Natural killer cell (primary cell): Measurements from ENCODE around the gene ACSM2A. TPM values are rescaled to one million over a fixed set of nuclear protein-coding genes. Genes with fewer than 3 reads are reported as not detected.
"Not testable (repeated sequence)": the region's sequence is repeated elsewhere in the genome, so short reads cannot be mapped to it uniquely, and the experiment has no call there.

ENCODE experiments used
- ATAC-seq, 3 donors: fragments of 150-1000 bp in 2 of 3; fragments of 200-7000 bp in 1 of 3; cut with Tn5 transposase; 1 replicate in 1 of 3; 2 replicates in 2 of 3; pipeline ENCODE4 v1.10.0; 2021; ENCODE audit warnings: mild to moderate bottlenecking in 2 of 3, moderate library complexity in 2 of 3
- DNase-seq, 2 donors: peaks; one replicate each; pipeline versions ENCODE4 v3.0.0 to v3.0.0-alpha.2; 2013 to 2021; ENCODE audit warnings: mixed read lengths in 1 of 2
- H3K27ac ChIP-seq: one replicate; pipeline ENCODE4 v1.5.1; 2013; ENCODE audit warnings: mild to moderate bottlenecking, low read length
- H3K27me3 ChIP-seq: one replicate; pipeline ENCODE4 v1.6.1; 2013; ENCODE audit warnings: low read length; ENCODE audit not compliant: control insufficient read depth, insufficient read depth
- H3K36me3 ChIP-seq: one replicate; pipeline ENCODE4 v1.6.1; 2013; ENCODE audit warnings: low read length; ENCODE audit not compliant: control insufficient read depth, insufficient read depth
- H3K4me1 ChIP-seq: one replicate; pipeline ENCODE4 v1.6.1; 2013; ENCODE audit warnings: low read length; ENCODE audit not compliant: control insufficient read depth, insufficient read depth
- H3K4me3 ChIP-seq: one replicate; pipeline ENCODE4 v1.5.1; 2013; ENCODE audit warnings: low read length
- H3K9me3 ChIP-seq: one replicate; pipeline ENCODE4 v1.6.1; 2013; ENCODE audit warnings: low read length; ENCODE audit not compliant: control insufficient read depth, insufficient read depth
- H3K27ac Mint-ChIP-seq, 2 donors: one replicate each; pipeline ENCODE4 v1.8.0; 2022; ENCODE audit warnings: mild to moderate bottlenecking in 2 of 2, mixed read lengths in 2 of 2, moderate library complexity in 1 of 2
- H3K27me3 Mint-ChIP-seq, 2 donors: one replicate each; pipeline ENCODE4 v1.8.0; 2022; ENCODE audit warnings: low read depth in 2 of 2, mixed read lengths in 2 of 2
- H3K36me3 Mint-ChIP-seq: one replicate; pipeline ENCODE4 v1.8.0; 2022; ENCODE audit warnings: mixed read lengths
- H3K4me1 Mint-ChIP-seq, 2 donors: one replicate each; pipeline ENCODE4 v1.8.0; 2022; ENCODE audit warnings: mixed read lengths in 2 of 2
- H3K4me3 Mint-ChIP-seq: one replicate; pipeline ENCODE4 v1.8.0; 2022; ENCODE audit warnings: mild to moderate bottlenecking, moderate library complexity, mixed read lengths
- H3K9me3 Mint-ChIP-seq, 2 donors: one replicate each; pipeline ENCODE4 v1.8.0; 2022; ENCODE audit warnings: mixed read lengths in 2 of 2
- WGBS: methylation state at CpG from one replicate; pipeline ENCODE4 v1.1.7; 2013; ENCODE audit warnings: missing lambda C conversion rate; ENCODE audit not compliant: insufficient coverage; 5-methylcytosine and 5-hydroxymethylcytosine counted together
- intact Hi-C: fragments of 100-400 bp; cut with micrococcal nuclease; formaldehyde crosslinking; loops from one replicate; pipeline ENCODE4 v1.14.2; 2022
- total RNA-seq, 4 donors: library from RNA; stranded (reverse); fragments of 120-200 nt in 1 of 4; gene quantifications; one replicate each; pipeline versions ENCODE4 v1.2.3 to v1.2.4, GENCODE V29; 2013 to 2022
- TF ChIP-seq, protein P1 (sequence below): fragments of 200-600 bp; IDR thresholded peaks from one replicate; pipeline ENCODE4 v1.8.0; 2022; ENCODE audit warnings: antibody characterized with exemption

ACSM2A gene
- total RNA-seq, 3 donors from 2014 or later (not counting 1 experiment from before 2014, with no cell fraction given) = not detected

DNA sequence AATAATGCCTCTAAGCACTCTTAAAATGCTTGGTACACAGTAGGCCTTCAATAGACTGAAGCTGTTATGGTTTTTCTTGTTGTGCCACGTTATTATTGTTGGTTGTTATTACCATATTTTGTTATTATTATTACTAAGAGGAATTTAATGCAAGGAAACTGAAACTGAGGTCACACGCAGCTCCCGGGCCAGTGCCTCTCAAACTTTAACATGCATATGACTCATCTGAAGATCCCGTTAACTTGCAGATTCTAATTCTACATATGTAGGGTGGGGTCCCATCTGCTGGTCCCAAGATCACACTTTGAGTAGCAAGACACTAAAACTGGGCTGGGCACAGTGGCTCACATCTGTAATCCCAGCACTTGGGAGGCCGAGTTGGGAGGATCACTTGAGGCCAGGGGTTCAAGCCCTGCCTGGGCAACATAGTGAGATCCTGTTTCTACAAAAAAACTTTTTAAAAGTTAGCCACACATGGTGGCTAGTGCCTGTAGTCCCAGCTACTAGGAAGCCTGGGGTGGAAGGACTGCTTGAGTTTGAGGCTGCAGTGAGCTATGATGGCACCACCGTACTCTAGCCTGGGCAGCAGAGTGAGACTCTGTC is 41.1 kb upstream of the ACSM2A start:
- Mint-ChIP-seq H3K27ac (no peak overlapping the region), H3K27me3 (peaks cover 4 to 8% of the 10 kb centered on the region in 2 donors), H3K4me1 (no peaks in the 10 kb centered on the region), H3K4me3 (no peak overlapping the region), H3K9me3 (no peaks in the 10 kb centered on the region), H3K36me3 (no peaks in the 10 kb centered on the region)
- H3K9me3 ChIP-seq = no peaks in the 10 kb centered on the region
- no peak overlapping the region for H3K4me3 ChIP-seq
- no peaks in the 10 kb centered on the region for H3K36me3 ChIP-seq
- intact Hi-C loops = no loop called here
- DNase-seq (no peak), ATAC-seq (no peak)
- H3K27ac ChIP-seq = no peak overlapping the region
- TF ChIP-seq, protein P1, sequence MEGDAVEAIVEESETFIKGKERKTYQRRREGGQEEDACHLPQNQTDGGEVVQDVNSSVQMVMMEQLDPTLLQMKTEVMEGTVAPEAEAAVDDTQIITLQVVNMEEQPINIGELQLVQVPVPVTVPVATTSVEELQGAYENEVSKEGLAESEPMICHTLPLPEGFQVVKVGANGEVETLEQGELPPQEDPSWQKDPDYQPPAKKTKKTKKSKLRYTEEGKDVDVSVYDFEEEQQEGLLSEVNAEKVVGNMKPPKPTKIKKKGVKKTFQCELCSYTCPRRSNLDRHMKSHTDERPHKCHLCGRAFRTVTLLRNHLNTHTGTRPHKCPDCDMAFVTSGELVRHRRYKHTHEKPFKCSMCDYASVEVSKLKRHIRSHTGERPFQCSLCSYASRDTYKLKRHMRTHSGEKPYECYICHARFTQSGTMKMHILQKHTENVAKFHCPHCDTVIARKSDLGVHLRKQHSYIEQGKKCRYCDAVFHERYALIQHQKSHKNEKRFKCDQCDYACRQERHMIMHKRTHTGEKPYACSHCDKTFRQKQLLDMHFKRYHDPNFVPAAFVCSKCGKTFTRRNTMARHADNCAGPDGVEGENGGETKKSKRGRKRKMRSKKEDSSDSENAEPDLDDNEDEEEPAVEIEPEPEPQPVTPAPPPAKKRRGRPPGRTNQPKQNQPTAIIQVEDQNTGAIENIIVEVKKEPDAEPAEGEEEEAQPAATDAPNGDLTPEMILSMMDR = no peak
- H3K4me1 ChIP-seq = peaks cover 3% of the 10 kb centered on the region
- H3K27me3 ChIP-seq = no peaks in the 10 kb centered on the region
- WGBS = 42% methylated on average over 4 of the region's 6 CpGs

GRCh38 chr16:20411055-20411454 is 40.3 kb upstream of the ACSM2A start:
- Mint-ChIP-seq H3K27ac (no peak overlapping the region), H3K4me1 (no peaks in the 10 kb centered on the region), H3K4me3 (no peak overlapping the region), H3K9me3 (no peaks in the 10 kb centered on the region), H3K36me3 (no peaks in the 10 kb centered on the region), H3K27me3 (peaks cover 7 to 8% of the 10 kb centered on the region in 2 donors)
- intact Hi-C loops = no loop called here
- no peaks in the 10 kb centered on the region for H3K9me3 ChIP-seq
- H3K4me1 ChIP-seq = peaks cover 3% of the 10 kb centered on the region
- no peak overlapping the region for H3K4me3 ChIP-seq
- no peak overlapping the region for H3K27ac ChIP-seq
- no peaks in the 10 kb centered on the region for H3K27me3 ChIP-seq
- 90% methylated on average over 1 of the region's 2 CpGs for WGBS
- no peaks in the 10 kb centered on the region for H3K36me3 ChIP-seq
- TF ChIP-seq, protein P1 = no peak
- ATAC-seq (no peak), DNase-seq (no peak)

DNA sequence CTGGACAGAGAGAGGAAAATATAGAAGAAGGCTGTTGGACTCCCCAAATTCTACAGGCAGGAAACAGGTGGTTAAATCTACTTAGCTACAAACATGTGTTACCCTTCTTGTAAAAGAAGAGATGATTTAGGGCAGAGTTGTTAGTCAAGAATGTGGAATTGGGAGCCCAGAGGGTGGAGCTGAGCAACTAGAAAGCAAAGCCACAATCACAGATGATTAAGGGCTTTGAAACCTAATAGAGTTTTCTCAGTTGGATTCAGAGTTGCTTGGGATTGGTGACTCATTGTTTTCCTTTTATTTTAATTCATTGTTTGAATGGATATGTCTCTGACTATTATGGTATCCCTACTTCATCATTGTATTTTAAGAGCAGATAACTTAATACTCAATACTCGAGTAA is 35.8 kb upstream of the ACSM2A start:
- no peaks in the 10 kb centered on the region for H3K36me3 Mint-ChIP-seq
- H3K4me1 Mint-ChIP-seq = no peaks in the 10 kb centered on the region
- Histone ChIP-seq H3K27me3 (no peaks in the 10 kb centered on the region), H3K9me3 (no peaks in the 10 kb centered on the region), H3K4me1 (no peaks in the 10 kb centered on the region), H3K27ac (no peak overlapping the region), H3K4me3 (no peak overlapping the region), H3K36me3 (no peaks in the 10 kb centered on the region)
- no CpG with 5 or more reads among the region's 1 CpG for WGBS
- H3K27ac Mint-ChIP-seq = no peak overlapping the region
- intact Hi-C loops = no loop called here
- H3K27me3 Mint-ChIP-seq = peaks cover 7 to 8% of the 10 kb centered on the region in 2 donors
- DNase-seq = no peak
- TF ChIP-seq, protein P1 = no peak
- H3K4me3 Mint-ChIP-seq = no peak overlapping the region
- ATAC-seq = no peak
- no peaks in the 10 kb centered on the region for H3K9me3 Mint-ChIP-seq

- H3K4me1 ChIP-seq, ATAC-seq, H3K36me3 Mint-ChIP-seq, H3K4me1 Mint-ChIP-seq, H3K36me3 ChIP-seq, H3K27ac Mint-ChIP-seq, H3K9me3 Mint-ChIP-seq, H3K9me3 ChIP-seq, H3K4me3 ChIP-seq, intact Hi-C loops, DNase-seq, H3K27me3 ChIP-seq, H3K27ac ChIP-seq, H3K4me3 Mint-ChIP-seq: not testable (repeated sequence)
- 94% methylated on average over 7 of the region's 8 CpGs for WGBS
- peaks cover 8 to 11% of the 10 kb centered on the region in 2 donors for H3K27me3 Mint-ChIP-seq
Observed at GRCh38 chr16:20419093-20419492, 32.2 kb upstream of the ACSM2A start.

DNA sequence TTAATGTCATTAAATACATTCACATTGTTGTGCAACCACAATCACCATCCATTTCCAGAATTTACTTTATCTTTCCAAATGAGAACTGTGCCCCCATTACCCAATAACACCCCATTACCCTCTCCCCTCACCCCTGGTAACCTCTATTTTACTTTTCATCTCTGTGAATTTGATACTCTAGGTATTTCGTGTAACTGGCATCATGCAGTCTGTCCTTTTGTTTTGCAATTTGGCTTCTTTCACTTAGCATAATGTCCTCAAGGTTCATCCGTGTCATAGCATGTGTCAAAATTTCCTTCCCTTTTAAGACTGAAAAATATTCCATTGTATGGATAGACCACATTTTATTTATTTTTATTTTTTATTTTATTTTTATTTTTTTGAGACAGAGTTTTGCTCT is 29.6 kb upstream of the ACSM2A start:
- intact Hi-C loops, H3K4me1 ChIP-seq, ATAC-seq, DNase-seq, H3K9me3 ChIP-seq, H3K27ac ChIP-seq, H3K4me1 Mint-ChIP-seq, H3K9me3 Mint-ChIP-seq, H3K27me3 ChIP-seq, H3K27ac Mint-ChIP-seq, H3K36me3 ChIP-seq, H3K27me3 Mint-ChIP-seq, H3K4me3 Mint-ChIP-seq, H3K4me3 ChIP-seq, H3K36me3 Mint-ChIP-seq: not testable (repeated sequence)
- 78% methylated on average over 1 of the region's 2 CpGs for WGBS

GRCh38 chr16:20423772-20424128 is 27.6 kb upstream of the ACSM2A start:
- H3K27me3 Mint-ChIP-seq, intact Hi-C loops, H3K36me3 ChIP-seq, ATAC-seq, H3K4me1 Mint-ChIP-seq, H3K9me3 ChIP-seq, H3K27me3 ChIP-seq, H3K4me3 Mint-ChIP-seq, H3K4me1 ChIP-seq, DNase-seq, H3K27ac ChIP-seq, H3K36me3 Mint-ChIP-seq, H3K9me3 Mint-ChIP-seq, H3K27ac Mint-ChIP-seq, H3K4me3 ChIP-seq: not testable (repeated sequence)
- WGBS = 96% methylated on average over 4 of the region's 5 CpGs
